Suprapubic skin (tissue), 4 donors: Measurements from ENCODE around the gene PARVB. TPM values are rescaled to one million over a fixed set of nuclear protein-coding genes. Genes with fewer than 3 reads are reported as not detected.

Source experiments
- DNase-seq, 2 donors: peaks; one replicate each; pipeline ENCODE4 v3.0.0-alpha.2; 2019; ENCODE audit warnings: low spot score in 2 of 2
- H3K27ac ChIP-seq: fragments of 200-600 bp; sonication (generic); one replicate; pipeline ENCODE4 v1.5.1; 2019
- H3K27me3 ChIP-seq: fragments of 200-600 bp; sonication (generic); one replicate; pipeline ENCODE4 v1.5.1; 2019
- H3K36me3 ChIP-seq: fragments of 200-600 bp; sonication (generic); one replicate; pipeline ENCODE4 v1.5.1; 2019
- H3K4me1 ChIP-seq: fragments of 200-600 bp; sonication (generic); one replicate; pipeline ENCODE4 v1.5.1; 2019
- H3K4me3 ChIP-seq: fragments of 200-600 bp; sonication (generic); one replicate; pipeline ENCODE4 v1.5.1; 2019; ENCODE audit warnings: mild to moderate bottlenecking
- H3K9me3 ChIP-seq: fragments of 200-600 bp; sonication (generic); one replicate; pipeline ENCODE4 v1.5.1; 2019
- EP300 ChIP-seq: sonication (generic); formaldehyde crosslinking; IDR thresholded peaks from one replicate; pipeline ENCODE4 v1.6.1; 2017; ENCODE audit warnings: antibody characterized with exemption
- POLR2A ChIP-seq, 2 donors: fragments of 450-650 bp; IDR thresholded peaks; one replicate each; pipeline ENCODE4 v1.6.1; 2017; ENCODE audit warnings: antibody characterized with exemption in 2 of 2, mild to moderate bottlenecking in 2 of 2, moderate library complexity in 2 of 2
- POLR2AphosphoS5 ChIP-seq, 3 donors: sonication (generic); formaldehyde crosslinking; IDR thresholded peaks; one replicate each; pipeline ENCODE4 v1.6.1; 2017; ENCODE audit warnings: antibody characterized with exemption in 3 of 3
- WGBS: methylation state at CpG from one replicate; pipeline ENCODE4 v1.1.5; 2018; 5-methylcytosine and 5-hydroxymethylcytosine counted together
- total RNA-seq, 4 donors: library from RNA; depleted of rRNA; stranded (reverse); fragments of >200 nt; gene quantifications; one replicate each; pipeline ENCODE4 v1.1.0, GENCODE V29; 2016
- TF ChIP-seq, protein P1 (sequence below), 2 donors: fragments of 200-600 bp in 1 of 2; fragments of 450-650 bp in 1 of 2; sonication (generic) in 1 of 2; IDR thresholded peaks; one replicate each; pipeline ENCODE4 v1.5.1; 2016 to 2019; ENCODE audit warnings: antibody characterized with exemption in 2 of 2, mild to moderate bottlenecking in 1 of 2, moderate library complexity in 1 of 2

Gene PARVB
- total RNA-seq, 4 donors from 2014 or later: 9.7 to 17.8 (median 13.3) TPM

DNA sequence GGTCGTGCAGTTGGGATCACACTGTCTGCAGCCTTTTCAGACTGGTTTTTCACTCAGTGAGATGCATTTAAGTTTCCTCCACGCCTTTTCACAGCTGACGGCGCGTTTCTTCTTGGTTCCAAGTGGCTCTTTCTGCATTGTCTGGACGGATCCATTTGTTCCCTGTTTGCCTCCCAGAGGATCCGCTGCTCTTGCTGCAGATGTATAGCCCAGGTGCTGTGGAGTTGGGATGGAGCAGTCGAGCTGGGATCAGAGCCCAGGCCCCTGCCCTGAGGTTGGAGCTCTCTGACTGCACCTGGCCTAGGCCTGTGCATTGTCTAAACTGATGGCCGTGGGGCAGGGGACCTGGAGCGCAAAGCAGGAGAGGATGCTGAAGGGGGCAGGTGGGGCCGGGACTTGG lies 51.6 kb downstream of the PARVB start:
- H3K4me3 ChIP-seq: no peak overlapping the region
- no peaks in the 10 kb centered on the region for H3K27me3 ChIP-seq
- no peak for TF ChIP-seq POLR2AphosphoS5 (IDR thresholded peaks at IDR 0.05)
- TF ChIP-seq EP300: no peak
- TF ChIP-seq, protein P1, sequence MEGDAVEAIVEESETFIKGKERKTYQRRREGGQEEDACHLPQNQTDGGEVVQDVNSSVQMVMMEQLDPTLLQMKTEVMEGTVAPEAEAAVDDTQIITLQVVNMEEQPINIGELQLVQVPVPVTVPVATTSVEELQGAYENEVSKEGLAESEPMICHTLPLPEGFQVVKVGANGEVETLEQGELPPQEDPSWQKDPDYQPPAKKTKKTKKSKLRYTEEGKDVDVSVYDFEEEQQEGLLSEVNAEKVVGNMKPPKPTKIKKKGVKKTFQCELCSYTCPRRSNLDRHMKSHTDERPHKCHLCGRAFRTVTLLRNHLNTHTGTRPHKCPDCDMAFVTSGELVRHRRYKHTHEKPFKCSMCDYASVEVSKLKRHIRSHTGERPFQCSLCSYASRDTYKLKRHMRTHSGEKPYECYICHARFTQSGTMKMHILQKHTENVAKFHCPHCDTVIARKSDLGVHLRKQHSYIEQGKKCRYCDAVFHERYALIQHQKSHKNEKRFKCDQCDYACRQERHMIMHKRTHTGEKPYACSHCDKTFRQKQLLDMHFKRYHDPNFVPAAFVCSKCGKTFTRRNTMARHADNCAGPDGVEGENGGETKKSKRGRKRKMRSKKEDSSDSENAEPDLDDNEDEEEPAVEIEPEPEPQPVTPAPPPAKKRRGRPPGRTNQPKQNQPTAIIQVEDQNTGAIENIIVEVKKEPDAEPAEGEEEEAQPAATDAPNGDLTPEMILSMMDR (IDR thresholded peaks at IDR 0.05): no peak
- no peak for TF ChIP-seq POLR2A (IDR thresholded peaks at IDR 0.05)
- no peak for DNase-seq
- WGBS: 76% methylated on average over 11 of the region's 11 CpGs
- peaks cover 4% of the 10 kb centered on the region for H3K4me1 ChIP-seq
- no peak overlapping the region for H3K27ac ChIP-seq
- H3K9me3 ChIP-seq: no peaks in the 10 kb centered on the region
- no peaks in the 10 kb centered on the region for H3K36me3 ChIP-seq

DNA sequence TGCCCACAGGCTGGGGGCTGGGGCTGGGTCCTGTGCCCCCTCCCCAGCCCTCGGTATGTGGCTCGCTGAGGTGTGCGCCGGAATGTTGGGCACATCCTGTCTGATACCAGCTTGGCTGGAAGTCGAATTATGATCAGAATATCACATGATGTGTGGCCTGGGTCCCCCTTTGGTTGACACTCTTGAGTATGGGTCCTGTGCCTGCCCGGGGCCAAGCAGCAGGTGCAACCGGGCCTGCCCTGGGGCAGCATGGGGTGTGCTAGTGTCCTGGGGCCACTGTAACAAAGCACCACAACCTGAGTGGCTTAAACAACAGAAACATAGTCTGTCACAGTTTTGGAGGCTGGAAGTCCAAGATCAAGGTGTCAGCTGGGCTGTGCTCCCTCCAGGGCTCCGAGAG lies 52.7 kb downstream of the PARVB start:
- 100% methylated on average over 1 of the region's 8 CpGs for WGBS
- no peaks in the 10 kb centered on the region for H3K27me3 ChIP-seq
- no peak overlapping the region for H3K4me3 ChIP-seq
- no peaks in the 10 kb centered on the region for H3K9me3 ChIP-seq
- H3K27ac ChIP-seq: no peak overlapping the region
- H3K36me3 ChIP-seq: no peaks in the 10 kb centered on the region
- TF ChIP-seq EP300 (no peak), POLR2AphosphoS5 (IDR thresholded peaks at IDR 0.05) (no peak), POLR2A (IDR thresholded peaks at IDR 0.05) (no peak)
- TF ChIP-seq, protein P1 (IDR thresholded peaks at IDR 0.05): no peak
- no peak for DNase-seq
- peaks cover 7% of the 10 kb centered on the region for H3K4me1 ChIP-seq

DNA sequence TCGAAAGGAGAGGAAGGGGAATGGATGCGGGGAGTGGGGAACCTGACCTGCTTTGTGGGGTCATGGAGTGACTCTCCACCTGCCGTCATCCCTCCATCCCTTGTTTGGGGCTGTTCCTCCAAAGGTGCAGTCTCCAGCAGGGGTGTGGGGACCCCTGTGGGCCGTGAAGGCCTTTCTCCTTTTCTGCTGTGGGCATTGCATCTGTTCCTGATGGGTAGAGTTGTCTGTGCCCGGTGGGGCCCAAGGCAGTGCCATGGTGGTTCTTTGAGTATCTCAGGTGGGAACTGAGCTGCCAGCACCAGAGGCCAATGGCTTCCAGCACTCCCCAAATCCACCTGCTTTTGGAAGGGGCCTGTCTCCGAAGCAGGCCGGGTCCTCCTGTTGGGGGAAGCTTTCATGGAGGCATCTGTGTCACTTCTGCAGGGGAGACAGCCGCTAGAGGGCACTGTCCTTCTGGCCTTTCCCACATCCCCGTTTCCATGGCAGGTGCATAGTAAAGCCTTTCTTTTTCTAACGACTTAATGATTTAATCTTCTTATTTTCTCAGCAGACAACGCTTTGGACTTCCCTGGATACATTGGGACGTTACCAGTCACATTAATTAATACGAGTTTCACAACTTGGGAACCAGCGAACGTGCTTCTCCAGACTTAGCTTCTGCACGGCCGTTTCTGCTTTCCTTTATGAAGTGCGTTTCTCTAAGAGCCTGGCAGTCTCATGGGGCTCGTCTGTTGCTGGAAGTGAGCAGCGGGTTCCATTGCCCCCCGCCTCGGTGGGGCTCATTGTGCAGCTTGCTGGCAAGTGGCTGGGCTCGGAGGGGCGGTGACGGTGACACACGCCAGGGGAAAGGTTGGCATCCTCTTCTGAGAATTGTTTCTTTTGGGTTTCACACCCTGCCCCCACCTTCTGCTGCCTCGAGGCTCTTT lies 57.1 kb downstream of the PARVB start:
- 35% methylated on average over 27 of the region's 27 CpGs for WGBS
- DNase-seq: no peak
- no peak overlapping the region for H3K27ac ChIP-seq
- peaks cover 3% of the 10 kb centered on the region for H3K9me3 ChIP-seq
- peaks cover 11% of the 10 kb centered on the region for H3K4me1 ChIP-seq
- H3K27me3 ChIP-seq: no peaks in the 10 kb centered on the region
- no peak for TF ChIP-seq POLR2AphosphoS5 (IDR thresholded peaks at IDR 0.05)
- no peak for TF ChIP-seq EP300
- TF ChIP-seq, protein P1 (IDR thresholded peaks at IDR 0.05): peak; percentile 46 to 85
- no peak for TF ChIP-seq POLR2A (IDR thresholded peaks at IDR 0.05)
- no peak overlapping the region for H3K4me3 ChIP-seq
- no peaks in the 10 kb centered on the region for H3K36me3 ChIP-seq

DNA sequence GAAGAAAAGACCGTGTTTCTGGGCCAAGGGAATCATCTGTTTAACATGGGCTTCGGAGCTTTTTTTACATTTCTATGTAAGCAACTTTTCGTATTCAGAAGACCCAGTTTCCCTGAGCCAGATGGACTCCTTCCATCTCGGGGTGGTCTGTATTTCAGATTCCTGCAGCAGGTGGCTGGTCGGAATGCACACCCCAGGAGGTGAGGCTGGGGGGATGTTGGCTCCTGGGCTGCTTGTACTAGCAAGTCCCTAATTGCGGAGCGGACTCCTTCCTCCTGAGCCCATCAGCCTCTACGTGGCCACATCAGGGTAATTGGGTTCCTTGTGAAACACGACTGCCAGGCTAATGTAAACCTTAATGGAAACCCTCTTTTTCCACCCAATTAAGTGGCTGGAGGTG lies 58.7 kb downstream of the PARVB start:
- WGBS: 83% methylated on average over 9 of the region's 9 CpGs
- no peak for DNase-seq
- peaks cover 3% of the 10 kb centered on the region for H3K9me3 ChIP-seq
- H3K4me3 ChIP-seq: no peak overlapping the region
- H3K27ac ChIP-seq: no peak overlapping the region
- H3K36me3 ChIP-seq: no peaks in the 10 kb centered on the region
- no peak for TF ChIP-seq POLR2A (IDR thresholded peaks at IDR 0.05)
- no peak for TF ChIP-seq POLR2AphosphoS5 (IDR thresholded peaks at IDR 0.05)
- TF ChIP-seq, protein P1 (IDR thresholded peaks at IDR 0.05): no peak
- TF ChIP-seq EP300: no peak
- no peaks in the 10 kb centered on the region for H3K27me3 ChIP-seq
- peaks cover 13% of the 10 kb centered on the region for H3K4me1 ChIP-seq

DNA sequence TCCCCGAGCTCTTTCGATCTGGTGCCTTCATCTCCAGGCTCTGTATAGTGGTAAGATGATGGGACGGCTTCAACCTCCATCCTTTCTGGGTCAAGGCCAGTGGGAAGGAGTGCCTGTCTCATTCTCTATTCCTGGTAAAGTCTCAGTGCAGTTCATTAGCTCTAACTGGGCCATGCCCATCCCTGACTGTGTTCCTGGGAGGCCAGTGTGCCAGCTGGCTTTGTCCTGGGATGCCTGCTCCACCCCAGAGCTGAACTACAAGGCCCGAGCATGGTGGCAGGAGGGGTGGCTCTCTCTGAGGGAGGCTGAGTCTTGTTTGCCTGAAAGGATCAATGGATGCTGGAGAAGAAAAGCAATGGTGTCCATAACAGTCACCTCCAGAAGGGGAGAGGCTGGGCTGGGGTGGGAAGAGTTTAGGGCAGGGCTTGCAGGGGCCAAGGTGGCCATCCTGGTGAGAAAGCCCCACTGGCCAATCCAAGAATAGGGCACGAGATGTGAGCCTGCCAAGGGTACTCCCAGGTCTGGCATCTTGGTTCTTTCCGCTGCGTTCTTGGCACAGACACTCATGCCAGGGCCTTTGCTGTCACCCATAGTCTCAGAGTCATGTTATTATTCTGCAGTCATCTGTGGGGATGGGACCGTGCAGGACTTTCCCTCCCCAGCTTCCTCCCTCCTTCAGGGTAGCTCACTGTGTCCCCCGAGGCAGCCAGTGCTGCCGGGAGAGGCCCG lies 60.1 kb downstream of the PARVB start:
- peaks cover 27% of the 10 kb centered on the region for H3K4me1 ChIP-seq
- no peak for TF ChIP-seq EP300
- H3K36me3 ChIP-seq: no peaks in the 10 kb centered on the region
- no peak overlapping the region for H3K27ac ChIP-seq
- no peaks in the 10 kb centered on the region for H3K27me3 ChIP-seq
- WGBS: 92% methylated on average over 7 of the region's 11 CpGs
- peaks cover 3% of the 10 kb centered on the region for H3K9me3 ChIP-seq
- no peak overlapping the region for H3K4me3 ChIP-seq
- DNase-seq: no peak
